GM19372 (cell line): ENCODE measurements around the gene RNASE4.
"Not testable (repeated sequence)": the region's sequence is repeated elsewhere in the genome, so short reads cannot be mapped to it uniquely, and the experiment has no call there.

ENCODE experiments used
- ATAC-seq: cut with Tn5 transposase; IDR thresholded peaks from one replicate; pipeline ENCODE4 v1.9.1; 2021; ENCODE audit warnings: mild to moderate bottlenecking, low read depth, moderate library complexity; ENCODE audit not compliant: unreplicated experiment

Gene RNASE4

GRCh38 chr14:20697273-20698017 lies 13.1 kb downstream of the RNASE4 start:
- no peak for ATAC-seq

- no peak for ATAC-seq
Observed at GRCh38 chr14:20698018-20698329, 13.6 kb downstream of the RNASE4 start.

- ATAC-seq, result no peak
Observed at GRCh38 chr14:20698934-20699333, 14.6 kb downstream of the RNASE4 start.

GRCh38 chr14:20699931-20700330 lies 15.6 kb downstream of the RNASE4 start:
- ATAC-seq, result no peak

GRCh38 chr14:20700965-20701364 lies 16.6 kb downstream of the RNASE4 start:
- ATAC-seq, result not testable (repeated sequence)

- ATAC-seq, result no peak
Observed at GRCh38 chr14:20706657-20707355, 22.4 kb downstream of the RNASE4 start.

GRCh38 chr14:20707622-20708021 lies 23.3 kb downstream of the RNASE4 start:
- ATAC-seq, result no peak

- no peak for ATAC-seq
Observed at GRCh38 chr14:20711261-20711660, 26.9 kb downstream of the RNASE4 start.

- no peak for ATAC-seq
Observed at GRCh38 chr14:20711685-20712084, 27.3 kb downstream of the RNASE4 start.

GRCh38 chr14:20712904-20713303 lies 28.5 kb downstream of the RNASE4 start:
- no peak for ATAC-seq

GRCh38 chr14:20714593-20715250 lies 30.4 kb downstream of the RNASE4 start:
- ATAC-seq, result no peak

GRCh38 chr14:20719777-20720176 lies 35.4 kb downstream of the RNASE4 start:
- ATAC-seq, result no peak

GRCh38 chr14:20720741-20721140 lies 36.4 kb downstream of the RNASE4 start:
- ATAC-seq, result no peak

GRCh38 chr14:20722016-20722415 lies 37.7 kb downstream of the RNASE4 start:
- ATAC-seq, result no peak

- ATAC-seq, result no peak
Observed at GRCh38 chr14:20723488-20723887, 39.1 kb downstream of the RNASE4 start.

- not testable (repeated sequence) for ATAC-seq
Observed at GRCh38 chr14:20726121-20726520, 41.8 kb downstream of the RNASE4 start.

- ATAC-seq, result no peak
Observed at GRCh38 chr14:20726531-20726930, 42.2 kb downstream of the RNASE4 start.

- ATAC-seq, result no peak
Observed at GRCh38 chr14:20730891-20731290, 46.5 kb downstream of the RNASE4 start.

GRCh38 chr14:20732477-20732876 lies 48.1 kb downstream of the RNASE4 start:
- no peak for ATAC-seq

GRCh38 chr14:20732979-20733635 lies 48.7 kb downstream of the RNASE4 start:
- no peak for ATAC-seq
